ENCODE data around the gene C9orf78.

The C9orf78 gene

DNA sequence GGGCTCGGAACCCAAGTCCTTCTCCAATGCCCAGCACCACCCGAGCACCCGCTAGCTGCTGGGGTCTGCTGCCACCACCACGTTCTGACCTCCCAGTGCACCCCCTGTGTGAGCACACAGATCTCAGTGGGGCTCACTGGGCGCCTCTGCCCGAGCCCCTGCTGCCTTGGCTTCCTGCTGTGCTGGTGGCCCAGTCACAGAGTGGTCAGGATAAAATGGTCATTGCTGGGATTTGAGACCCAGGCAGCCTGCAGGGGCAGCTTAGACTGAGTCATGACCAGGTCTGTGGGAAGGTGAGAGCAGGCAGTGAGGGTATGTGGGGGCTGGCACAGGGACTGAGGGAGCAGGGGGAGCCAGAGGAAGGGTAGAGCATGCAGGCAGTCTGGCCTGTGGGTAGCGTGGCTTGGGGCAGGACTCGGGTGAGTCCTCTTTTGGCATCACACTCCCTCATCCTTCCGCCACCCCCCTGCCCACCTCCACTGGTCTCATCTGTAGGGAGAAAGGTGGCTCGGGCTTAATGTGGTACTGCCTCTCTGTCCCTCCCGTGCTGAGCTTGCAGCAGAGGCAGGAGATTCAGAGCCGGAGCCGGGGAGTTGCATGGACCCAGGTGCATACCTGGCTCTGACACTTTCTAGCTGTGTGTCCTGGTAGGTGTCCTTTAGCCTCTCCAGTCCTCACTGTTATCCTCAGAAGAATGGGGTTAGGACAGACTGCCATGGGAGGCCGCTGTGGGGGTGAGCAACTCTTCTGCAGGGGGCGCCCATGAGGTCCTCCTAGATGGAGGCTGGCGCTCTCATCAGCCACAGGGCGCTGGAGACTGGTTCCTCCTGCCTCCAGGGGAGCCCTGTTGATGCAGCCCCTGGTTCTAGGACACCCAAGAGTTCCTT, 32.3 kb upstream of the C9orf78 start:
- no peak for DNase-seq

DNA sequence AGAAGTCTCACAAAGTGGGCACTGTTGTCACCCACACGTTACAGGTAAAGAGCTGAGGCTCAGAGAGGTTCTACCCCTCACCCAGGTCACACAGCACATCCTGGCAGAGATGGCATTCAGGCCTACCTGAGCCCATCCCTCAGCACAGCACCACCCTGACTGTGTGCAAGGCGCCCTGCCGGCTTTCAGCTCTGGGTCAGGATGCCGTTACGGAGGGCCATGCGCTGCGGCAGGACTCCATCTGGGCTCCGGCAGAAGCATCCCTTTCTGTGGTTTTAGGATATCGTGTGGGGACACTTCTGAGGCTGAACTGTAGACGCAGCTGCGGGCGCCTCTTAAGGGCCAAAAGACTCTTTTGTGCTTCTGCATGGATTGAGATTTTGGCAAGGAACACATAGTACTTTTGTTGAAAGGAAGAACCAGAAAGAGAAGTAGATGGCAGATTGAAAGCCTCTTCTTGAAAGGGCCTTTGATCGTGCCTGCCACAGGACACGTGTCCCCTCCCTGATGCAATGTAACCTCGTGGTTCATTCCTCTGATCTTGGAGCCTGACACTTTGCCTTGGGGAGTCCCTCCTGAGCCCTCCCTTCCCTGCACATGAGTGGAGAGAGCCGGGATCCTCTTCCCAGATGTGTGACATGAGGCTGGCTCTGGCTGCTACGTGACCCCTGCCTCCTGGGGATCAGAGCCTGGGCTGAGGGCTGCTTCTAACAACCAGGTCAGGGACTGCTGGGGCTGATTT, 31.5 kb upstream of the C9orf78 start:
- DNase-seq: peak; percentile 40

DNA sequence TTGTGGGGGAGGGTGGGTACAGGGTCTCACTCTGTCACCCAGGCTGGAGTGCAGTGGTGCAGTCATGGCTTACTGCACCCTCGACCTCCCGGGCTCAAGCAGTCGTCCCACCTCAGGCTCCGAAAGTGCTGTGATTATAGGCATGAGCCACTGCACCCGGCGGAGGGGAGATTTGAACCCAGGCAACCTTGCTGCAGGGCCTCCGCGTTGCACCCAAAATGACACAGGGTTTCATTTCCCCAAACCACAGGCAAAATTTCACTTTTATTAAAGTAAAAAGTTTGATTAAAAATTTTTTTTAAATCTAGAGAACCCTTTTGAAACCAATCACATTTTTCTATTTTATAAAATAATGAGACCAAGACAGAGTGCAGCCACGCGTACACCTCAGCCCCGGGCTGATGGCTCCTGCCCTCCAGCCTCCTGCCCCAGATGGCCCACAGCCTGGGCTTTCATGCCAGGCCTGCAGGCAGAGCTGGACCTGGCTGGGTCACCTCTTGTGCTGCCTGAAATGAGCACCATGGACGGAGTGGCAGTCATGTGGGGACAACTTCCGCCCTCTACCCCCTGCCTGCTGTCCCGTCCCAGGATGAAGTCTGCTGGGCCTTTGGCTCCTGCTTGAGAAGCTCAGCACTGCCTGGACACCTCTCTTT, 30.7 kb upstream of the C9orf78 start:
- DNase-seq: no peak

DNA sequence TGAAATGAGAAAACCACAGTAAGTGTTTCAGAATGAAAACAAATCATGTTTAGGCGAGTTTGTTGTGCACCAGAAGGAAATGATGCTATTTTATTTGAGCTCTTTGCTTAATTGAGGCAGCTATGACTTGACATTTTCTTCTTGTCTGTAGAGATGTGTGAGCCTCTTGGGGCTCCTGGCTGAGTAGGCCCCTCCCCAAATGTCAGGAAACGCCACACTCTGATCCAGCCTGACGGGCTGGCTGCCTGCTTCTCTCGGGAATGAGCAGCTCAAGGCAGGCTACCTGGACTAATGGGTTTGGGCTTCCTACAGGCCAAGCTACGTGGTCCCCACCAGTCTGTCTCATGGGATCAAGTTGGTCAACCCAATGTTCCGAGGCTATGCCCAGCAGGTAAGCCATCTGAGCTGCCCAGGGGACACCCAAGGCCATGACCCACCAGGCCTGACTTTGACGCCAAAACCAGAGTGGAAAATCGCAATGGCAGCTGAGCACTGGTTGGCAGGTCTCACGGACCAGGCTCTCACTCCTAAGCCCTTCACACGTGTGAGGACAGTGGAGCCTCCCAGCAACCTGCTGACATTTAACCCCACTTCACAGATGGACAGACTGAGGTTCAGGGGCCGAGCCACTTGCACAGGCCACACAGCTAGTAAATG, 30.0 kb upstream of the C9orf78 start:
- DNase-seq: no peak

DNA sequence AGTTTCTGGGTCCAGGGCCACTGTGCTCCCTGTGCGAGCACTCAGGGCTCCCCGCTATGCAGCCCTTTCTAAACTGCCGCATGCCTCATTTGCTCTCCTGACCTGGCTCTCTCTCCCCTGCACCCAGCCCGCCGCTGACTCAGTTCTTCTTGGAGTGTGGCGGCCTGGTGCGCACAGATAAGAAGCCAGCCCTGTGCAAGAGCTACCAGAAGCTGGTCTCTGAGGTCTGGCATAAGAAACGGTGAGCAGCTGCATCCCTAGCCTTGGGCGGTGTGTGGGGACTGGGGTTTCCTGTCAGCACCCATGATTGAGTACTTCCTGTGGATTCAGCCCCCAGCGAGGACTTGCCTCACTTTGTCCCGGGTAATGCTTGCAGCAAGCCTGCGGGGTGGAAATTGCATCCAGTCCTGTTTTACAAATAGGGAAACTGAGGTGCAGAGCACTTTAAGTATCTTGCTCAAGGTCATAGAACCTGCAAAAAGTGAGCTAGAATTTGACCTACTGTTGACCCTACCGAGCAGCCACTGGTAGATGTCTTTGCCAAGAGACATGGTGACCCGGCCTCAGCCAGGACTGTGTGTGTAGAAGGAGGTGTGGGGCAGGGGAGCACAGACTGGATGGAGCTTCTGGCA, 28.1 kb upstream of the C9orf78 start:
- peak; percentile 72 for DNase-seq

DNA sequence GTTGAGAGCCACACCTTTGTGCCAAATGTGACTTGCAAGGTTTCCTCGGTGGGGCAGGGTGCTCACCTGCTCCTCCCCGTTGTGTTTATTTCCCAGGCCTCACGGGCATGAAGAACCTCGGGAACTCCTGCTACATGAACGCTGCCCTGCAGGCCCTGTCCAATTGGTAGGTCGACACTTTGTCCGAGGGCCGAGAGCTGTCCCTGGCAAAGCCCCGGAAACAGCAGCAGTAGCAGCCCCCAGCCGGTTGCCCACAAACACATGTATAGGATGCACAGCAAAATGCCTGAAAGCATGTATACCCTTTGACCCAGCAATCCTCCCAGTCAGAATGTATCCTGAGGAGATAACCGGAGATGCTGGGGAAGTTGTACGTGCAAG, 26.4 kb upstream of the C9orf78 start:
- DNase-seq: no peak

DNA sequence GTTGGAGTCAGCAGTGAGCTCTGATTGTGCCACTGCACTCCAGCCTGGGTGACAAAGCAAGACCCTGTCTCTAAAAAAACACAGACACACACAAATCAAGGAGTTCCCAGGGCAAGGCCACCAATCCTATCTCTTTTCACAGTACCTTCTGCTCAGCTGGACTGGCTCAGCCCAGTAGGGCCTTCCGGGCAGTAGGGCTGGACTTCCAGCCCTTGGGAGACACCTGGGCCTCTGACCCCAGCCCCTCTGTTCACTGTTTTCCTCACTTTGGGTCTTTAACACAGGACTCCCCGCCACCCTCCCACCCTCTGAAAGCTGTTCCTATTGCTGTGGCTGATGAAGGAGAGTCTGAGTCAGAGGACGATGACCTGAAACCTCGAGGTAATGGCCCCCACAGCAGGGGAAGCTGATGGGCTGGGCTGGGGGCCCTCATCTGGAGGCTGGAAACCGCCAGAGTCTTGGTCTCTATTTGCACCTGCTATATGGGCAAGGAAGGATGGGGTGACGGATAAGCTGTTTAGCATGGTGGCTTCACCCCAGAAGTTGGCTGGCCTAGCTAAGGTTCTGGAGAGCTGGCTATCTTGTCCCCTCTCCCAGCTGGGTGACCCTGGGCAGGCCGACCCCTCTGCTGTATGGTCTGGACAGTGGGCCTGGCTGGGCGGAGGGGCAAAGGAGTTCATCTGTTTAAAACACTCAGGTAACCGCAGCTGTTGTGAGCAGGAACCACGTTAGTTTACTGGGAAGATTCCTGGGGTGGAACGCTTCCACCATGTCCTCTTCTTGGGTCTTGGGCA, 25.8 kb upstream of the C9orf78 start:
- DNase-seq: no peak

DNA sequence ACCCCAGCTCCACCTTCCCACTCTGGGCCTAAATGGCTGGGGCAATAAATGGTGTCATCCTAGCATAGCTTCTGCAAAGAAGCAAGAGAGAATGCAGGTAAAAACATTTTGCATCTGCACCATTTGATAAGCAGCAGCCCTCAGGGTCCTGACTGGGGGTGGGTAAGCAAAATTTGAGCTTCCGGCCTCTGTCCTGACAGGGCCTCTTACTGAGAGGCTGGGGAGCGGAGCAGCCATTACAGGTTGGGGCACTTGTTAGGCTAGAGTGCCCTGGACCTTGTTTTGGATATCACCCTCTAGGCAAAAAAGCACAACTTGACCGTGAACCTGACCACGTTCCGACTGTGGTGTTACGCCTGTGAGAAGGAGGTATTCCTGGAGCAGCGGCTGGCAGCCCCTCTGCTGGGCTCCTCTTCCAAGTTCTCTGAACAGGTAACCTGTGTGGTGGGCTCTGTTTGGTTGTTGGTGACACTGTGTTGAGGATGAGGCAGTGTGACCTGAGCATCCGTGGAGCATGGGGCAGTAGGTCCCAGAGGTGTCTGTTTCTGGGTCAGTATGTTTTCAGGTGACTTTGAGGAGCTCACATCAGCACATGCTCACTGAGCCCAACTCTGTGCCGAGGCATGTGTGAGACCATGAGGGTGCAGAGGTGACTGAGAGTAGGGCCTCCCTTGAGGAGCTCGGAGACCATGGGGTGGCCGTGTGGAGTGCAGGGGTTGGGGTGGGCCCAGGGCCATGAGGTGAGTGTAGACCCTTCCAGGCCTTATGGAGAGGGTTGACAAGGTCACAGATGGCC, 23.3 kb upstream of the C9orf78 start:
- no peak for DNase-seq

DNA sequence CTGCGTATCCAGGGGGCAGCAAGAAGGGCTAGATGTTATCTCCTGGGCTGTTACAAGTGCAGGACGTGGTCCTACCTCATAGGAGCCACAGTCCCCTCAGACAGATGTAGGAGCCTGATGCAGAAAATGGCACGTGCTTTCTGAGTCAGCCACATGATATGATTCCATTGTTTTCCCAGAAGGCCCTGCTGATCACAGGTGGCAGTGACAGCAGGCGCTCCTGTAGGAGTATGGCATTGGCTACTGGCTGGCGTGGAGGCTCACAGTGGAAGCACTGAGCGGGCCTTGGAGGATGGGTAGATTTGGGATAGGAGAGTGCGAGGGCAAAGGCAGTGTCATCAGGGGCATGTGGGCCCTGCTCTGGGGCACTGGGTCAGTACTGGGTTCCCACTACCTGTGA, 22.1 kb upstream of the C9orf78 start:
- no peak for DNase-seq

DNA sequence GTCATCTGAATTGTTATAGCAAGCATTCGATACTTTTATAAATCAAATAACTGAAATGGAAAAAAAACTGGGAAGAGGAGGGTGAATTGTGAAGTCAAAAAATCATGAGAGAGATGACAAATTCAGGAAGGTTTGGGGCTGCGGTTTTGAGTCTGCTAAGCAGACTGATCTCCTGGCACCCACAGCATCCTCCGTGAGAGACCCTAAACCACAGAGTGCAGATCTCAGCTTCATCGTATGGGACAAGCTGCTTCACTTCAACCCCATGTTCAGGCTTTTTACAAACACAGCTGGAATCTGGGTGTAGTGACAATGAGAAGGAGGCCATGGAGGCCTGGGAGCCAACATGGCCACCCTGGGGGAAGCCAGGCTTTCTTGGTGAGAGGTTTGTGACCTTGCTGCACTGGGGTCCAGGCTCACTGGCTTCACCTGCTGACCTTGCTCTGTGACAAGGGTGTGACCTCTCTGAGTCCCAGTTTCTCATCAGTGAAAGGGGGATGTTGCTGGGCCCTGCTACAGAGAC, 19.6 kb upstream of the C9orf78 start:
- no peak for DNase-seq

DNA sequence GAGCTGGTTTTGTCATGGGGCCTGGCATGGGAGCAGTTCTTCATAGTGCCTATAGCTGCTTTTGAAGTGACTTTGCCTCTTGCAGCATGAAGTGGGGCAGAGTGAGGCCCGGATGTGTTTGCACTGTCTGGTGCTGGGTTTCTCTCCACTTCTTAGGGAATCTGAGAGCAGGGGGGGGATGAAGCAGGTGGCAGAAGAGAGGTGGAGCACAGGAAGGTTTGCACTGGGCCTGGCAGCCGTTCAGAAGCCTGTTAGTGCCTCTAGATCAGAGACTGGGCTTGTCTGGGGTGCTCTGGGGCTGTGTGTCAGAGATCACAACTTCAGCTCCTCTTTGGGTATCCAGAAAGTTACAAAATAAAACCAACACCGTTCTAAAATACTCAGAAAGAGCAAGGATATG, 18.5 kb upstream of the C9orf78 start:
- DNase-seq: no peak

DNA sequence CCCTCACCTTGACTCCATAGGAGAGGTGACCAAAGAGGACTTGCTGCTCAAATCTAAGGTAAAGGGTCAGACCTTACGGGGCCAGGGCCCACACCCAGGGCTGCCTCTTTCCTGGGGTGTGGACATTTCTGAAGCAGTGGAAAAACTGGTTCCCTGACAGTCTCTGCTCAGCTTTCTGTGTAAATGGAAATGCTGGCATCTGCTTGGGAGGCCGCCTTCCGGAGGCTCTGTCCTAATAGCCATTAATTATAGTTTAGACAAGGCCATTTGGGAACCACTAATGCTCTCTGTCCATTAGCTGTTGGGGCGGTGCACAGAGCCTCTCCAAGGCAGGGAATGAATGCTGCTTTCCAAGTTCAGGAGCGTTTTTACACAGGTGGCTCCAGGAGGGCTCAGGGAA, 17.5 kb upstream of the C9orf78 start:
- no peak for DNase-seq

DNA sequence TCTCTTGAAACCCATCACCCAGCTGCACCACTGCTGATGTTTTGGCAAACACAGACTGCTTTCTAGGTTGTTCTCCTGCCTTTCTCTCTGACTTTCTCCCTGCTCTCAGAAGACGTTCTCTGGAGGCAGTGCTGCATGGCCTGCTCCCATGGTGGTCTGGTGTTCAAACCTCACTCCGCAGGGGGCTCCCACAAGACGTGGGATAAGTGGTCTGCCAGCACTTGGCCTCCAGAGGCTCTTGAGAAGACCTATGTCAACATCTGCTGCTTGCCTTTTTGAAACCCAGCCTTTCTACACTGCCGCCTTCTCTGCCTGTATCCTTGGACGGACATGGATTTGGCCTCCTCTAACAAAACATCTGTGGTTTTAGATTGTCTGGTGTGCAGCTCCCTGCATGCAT, 16.7 kb upstream of the C9orf78 start:
- DNase-seq: no peak

DNA sequence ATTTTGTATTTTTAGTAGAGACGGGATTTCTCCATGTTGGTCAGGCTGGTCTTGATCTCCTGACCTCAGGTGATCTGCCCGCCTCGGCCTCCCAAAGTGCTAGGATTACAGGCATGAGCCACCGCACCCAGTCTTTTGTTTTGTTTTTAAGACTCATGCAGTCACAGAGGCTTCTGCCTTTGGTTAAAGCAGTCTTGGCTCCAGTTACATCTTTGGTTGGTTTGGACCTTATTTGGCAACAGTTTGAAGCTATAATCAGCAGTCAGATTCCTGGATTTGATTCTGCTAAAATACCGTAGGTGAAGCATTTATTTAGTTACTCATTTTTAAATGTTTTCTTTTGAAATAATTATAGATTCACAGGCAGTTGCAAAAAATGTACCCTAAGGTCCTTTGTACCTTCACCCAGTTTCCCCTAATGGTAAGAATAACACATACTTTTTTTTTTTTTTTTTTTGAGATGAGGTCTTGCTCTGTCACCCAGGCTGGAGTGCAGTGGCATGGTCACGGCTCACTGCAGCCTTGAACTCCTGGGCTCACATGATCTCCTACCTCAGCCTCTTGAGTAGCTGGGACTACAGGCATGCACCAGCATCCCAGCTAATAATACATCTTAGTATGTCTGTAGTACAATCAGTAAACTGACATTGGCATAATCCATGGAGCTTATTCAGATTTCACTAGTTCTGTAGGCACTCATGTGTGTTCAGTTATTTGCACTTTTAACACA, 15.9 kb upstream of the C9orf78 start:
- no peak for DNase-seq

DNA sequence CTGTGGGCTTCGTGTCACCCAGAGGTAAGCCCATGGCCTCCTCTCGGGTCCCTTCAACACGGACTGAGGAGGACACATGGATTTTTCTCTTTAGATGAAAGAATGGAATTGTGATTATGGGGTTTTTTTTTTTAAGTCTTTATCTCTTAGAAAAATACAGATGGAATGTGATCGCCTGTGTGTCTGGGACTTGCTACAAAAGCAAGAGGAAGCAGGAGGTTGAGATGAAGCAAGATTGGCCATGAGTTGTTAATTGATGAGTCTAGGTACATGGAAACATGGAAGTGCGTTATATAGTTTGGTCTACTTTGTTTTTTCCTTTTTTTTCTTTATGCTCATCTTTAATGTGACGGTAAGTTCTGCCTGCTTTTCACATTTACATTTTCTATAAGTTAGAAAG, 14.8 kb upstream of the C9orf78 start:
- no peak for DNase-seq

DNA sequence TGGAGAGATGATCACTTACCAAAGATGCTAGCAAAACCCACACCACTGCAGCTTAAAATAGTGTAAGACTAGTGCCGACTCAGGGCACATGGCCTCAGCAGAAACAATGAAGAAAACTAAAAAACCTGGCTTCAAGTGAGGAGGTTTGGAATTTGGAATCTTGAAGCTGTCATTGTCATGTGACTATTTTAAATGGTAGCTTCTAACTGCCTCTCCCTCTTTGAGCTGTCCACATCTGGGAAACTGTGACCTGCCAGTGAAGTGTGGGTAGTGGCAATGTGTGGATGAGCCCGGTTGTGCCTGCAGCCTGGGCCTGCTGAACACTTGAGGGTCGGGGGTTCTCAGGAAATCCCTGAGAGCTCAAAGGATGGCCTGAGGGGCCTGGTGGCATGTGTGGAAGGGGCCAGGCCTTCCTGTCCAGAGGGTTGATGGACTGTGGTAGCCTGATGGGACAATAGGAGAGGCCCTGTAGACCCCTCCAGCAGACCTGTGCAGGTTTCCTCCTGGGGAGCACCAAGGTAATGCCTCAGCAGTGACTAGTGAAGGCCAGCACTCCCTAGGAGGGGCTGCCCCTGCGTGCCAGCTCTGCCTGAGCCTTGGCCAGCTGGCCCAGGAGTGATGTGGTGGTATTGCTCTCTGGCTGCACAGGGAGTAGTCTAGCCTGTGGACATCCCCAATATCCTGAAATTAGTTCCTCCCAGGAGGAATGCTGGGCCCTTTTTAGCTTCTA, 13.8 kb upstream of the C9orf78 start:
- no peak for DNase-seq

DNA sequence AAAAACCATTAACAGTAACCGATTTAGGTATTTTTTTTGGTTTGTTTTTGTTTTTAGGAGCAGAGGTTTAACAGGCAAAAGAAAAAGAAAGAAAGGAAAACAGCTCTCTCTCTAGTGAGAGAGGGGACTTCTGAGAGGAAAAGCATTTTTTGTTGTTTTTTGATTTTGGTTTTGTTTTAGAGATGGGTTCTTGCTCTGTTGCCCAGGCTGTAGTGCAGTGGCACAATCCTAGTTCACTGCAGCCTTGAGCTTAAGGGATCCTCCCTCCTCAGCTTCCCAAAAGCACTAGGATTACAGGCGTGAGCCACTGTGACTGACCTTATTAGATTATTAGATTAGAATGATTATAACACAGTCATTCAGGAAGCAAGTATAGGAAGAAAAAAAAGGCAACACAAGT, 10.3 kb upstream of the C9orf78 start:
- DNase-seq: no peak

DNA sequence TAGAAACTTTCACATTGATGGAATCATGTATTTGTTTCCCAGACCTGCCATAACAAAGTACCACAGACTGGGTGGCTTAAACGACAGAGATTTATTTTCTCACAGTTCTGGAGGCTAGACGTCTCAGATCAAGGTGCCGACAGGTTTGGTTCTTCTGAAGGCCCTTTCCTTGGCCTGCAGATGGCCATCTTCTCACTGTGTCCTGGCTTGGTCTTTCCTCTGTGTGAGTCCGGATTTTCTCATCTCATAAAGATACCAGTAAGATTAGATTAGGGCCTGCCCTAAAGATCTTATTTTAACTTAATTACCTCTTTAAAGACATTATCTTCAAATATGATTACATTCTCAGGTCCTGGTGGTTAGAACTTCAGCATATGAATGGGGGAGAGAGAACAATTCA, 6.0 kb upstream of the C9orf78 start:
- DNase-seq: no peak

DNA sequence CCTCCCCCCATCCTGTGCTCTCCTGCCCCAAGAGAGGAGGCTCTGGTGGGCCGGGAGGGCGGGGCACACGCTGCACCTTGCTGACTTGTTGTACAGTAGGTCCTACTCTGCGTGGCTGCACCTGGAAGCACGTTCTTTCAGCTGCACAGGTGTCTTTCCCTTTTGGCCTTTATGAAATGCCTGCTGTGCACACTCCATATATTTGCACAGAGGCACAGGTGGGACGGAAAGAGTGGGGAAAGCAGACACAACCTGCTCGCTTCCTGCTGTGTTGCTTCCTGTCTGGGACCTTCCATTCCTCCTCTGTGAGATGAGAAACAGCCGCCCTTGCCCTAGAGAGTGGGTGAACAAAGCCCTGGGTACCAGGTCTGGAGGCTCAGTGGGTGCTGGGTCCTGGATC, 5.0 kb upstream of the C9orf78 start:
- no peak for DNase-seq
